Measurements from ENCODE around the gene TMEM198.

The TMEM198 gene

DNA sequence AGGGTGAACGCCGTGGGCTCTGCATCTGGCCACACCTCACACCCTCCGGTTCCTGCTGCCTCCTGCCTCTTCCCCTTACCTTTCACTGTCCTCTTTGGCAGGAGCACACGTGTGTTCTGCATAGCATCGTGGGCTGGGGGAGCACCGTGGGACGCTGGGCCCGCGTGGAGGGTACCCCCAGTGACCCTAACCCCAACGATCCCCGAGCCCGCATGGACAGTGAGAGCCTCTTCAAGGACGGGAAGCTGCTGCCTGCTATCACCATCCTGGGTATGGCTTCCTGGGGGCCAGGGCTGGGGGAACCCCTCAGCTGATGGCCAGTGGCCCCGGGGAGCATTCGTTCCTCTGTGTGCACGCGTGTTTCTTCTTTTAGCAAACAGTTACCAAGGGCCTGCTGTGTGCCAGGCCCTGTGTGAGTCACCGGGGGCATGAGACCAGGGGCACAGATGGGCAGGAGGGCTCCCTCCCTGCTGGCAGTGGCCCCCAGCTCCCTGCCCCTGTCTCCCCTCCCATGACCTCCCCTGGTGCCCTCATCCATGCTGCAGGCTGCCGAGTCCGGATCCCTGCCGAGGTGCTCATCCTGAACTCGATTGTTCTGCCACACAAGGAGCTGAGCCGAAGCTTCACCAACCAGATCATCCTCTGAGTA lies 37.6 kb upstream of the TMEM198 start:
- peaks cover 28% of the 10 kb centered on the region for H3K4me1 Mint-ChIP-seq
- peak overlapping the region in 1 of 2 donors; percentile 72 for H3K27ac Mint-ChIP-seq
- H3K27me3 Mint-ChIP-seq: peaks cover 33% of the 10 kb centered on the region
- H3K4me3 Mint-ChIP-seq: no peak overlapping the region
- ATAC-seq (no peak), DNase-seq (no peak)
- no peaks in the 10 kb centered on the region for H3K9me3 Mint-ChIP-seq

GRCh38 chr2:219506802-219507526 lies 36.9 kb upstream of the TMEM198 start:
- no peak overlapping the region for H3K4me3 Mint-ChIP-seq
- peaks cover 23% of the 10 kb centered on the region for H3K4me1 Mint-ChIP-seq
- no peaks in the 10 kb centered on the region for H3K9me3 Mint-ChIP-seq
- H3K27me3 Mint-ChIP-seq: peaks cover 40% of the 10 kb centered on the region
- ATAC-seq (no peak), DNase-seq (no peak)
- no peak overlapping the region for H3K27ac Mint-ChIP-seq

GRCh38 chr2:219507581-219508443 lies 36.0 kb upstream of the TMEM198 start:
- ATAC-seq: no peak
- Mint-ChIP-seq H3K27ac (no peak overlapping the region), H3K27me3 (peaks cover 49% of the 10 kb centered on the region), H3K9me3 (no peaks in the 10 kb centered on the region), H3K4me3 (no peak overlapping the region), H3K4me1 (peaks cover 27% of the 10 kb centered on the region)
- DNase-seq: no peak

- Mint-ChIP-seq H3K27ac (no peak overlapping the region), H3K27me3 (peaks cover 54% of the 10 kb centered on the region), H3K4me1 (peaks cover 32% of the 10 kb centered on the region), H3K4me3 (no peak overlapping the region), H3K9me3 (no peaks in the 10 kb centered on the region)
- ATAC-seq (no peak), DNase-seq (no peak)
Observed at GRCh38 chr2:219508444-219508734, 35.4 kb upstream of the TMEM198 start.

GRCh38 chr2:219508971-219509779 lies 34.7 kb upstream of the TMEM198 start:
- peak overlapping the region in 1 of 2 donors; percentile 3 for H3K4me3 Mint-ChIP-seq
- no peak overlapping the region for H3K27ac Mint-ChIP-seq
- H3K4me1 Mint-ChIP-seq: peaks cover 40% of the 10 kb centered on the region
- no peaks in the 10 kb centered on the region for H3K9me3 Mint-ChIP-seq
- H3K27me3 Mint-ChIP-seq: peaks cover 62% of the 10 kb centered on the region
- DNase-seq (no peak), ATAC-seq (peak; percentile 32)

DNA sequence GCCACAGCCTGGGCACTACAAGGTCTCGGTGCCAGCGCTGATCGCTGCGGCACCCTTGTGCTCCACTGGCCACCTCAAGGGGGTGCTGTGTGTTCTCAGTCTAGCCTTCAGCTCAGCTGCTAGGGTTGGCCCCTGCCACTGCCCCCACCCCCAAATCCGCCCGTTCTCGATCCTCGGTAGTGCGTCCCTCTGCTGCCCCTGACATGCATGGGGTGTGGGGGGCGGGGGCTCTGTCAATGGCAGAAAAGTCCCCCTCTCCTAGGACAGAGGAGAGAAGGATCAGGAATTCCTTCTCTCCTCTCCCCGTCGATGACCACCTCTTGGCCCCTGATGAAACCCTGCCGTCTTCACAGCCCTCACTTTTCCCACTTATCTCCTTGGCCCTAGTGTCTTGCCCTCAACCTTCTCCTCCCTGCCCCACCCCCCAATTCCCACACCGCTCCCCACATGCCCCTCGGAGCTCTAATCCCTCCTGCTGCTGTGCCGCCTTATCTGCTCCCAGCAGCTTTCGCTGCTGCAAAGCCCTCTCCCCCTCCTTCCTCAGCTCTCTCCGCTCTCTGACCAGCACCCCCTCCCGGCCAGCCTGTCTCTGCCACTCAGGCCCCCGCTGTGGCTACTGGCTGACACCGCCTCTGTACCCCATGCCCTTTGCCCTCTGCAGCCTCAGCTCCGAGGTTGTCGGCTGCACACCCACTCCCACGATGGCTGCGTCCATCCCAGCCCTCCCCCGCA lies 33.9 kb upstream of the TMEM198 start:
- Mint-ChIP-seq H3K27ac (no peak overlapping the region), H3K9me3 (no peaks in the 10 kb centered on the region), H3K4me3 (peak overlapping the region; percentile 3 to 4), H3K27me3 (peaks cover 70% of the 10 kb centered on the region), H3K4me1 (peaks cover 45% of the 10 kb centered on the region)
- peak; percentile 50 to 53 for DNase-seq
- peak; percentile 75 for ATAC-seq

DNA sequence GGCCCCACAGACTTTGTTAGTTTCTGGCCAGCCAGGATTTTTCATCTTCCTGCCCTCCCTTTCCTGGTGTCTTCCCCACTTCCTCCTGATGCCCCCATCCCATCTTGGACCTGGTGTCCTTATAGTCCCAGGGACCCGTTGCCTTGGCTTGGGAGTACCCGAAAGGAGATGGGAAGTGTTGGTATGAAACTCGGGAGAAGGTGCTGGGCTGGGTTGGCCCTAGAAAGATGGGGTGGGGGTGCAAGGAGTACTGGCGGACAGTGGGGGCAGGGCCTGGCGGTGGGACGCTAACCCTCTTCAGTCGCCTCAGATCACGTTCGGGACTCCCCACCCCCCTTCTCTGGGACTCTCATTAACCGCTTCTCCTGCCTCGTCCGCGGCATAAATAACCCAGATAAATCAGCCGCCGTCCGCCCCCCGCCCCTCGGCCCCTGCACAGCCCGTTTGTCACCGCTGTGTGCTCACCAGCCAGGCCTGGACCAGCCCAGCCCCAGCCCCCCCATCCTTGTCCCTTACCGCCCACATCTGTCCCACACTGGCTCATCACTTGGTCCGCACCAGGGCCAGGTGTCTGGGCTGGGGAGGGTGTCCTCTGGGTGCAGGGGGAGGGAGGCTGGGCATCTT lies 33.2 kb upstream of the TMEM198 start:
- no peak overlapping the region for H3K27ac Mint-ChIP-seq
- H3K9me3 Mint-ChIP-seq: no peaks in the 10 kb centered on the region
- H3K4me3 Mint-ChIP-seq: peak overlapping the region; percentile 2 to 3
- H3K4me1 Mint-ChIP-seq: peaks cover 45% of the 10 kb centered on the region
- no peak for DNase-seq
- ATAC-seq: no peak
- peaks cover 77% of the 10 kb centered on the region for H3K27me3 Mint-ChIP-seq

GRCh38 chr2:219511547-219512325 lies 32.1 kb upstream of the TMEM198 start:
- Mint-ChIP-seq H3K4me3 (no peak overlapping the region), H3K27ac (no peak overlapping the region), H3K4me1 (peaks cover 45% of the 10 kb centered on the region), H3K9me3 (no peaks in the 10 kb centered on the region), H3K27me3 (peaks cover 88% of the 10 kb centered on the region)
- DNase-seq (no peak), ATAC-seq (no peak)

- Mint-ChIP-seq H3K27me3 (peaks cover 93% of the 10 kb centered on the region), H3K9me3 (no peaks in the 10 kb centered on the region), H3K4me3 (no peak overlapping the region), H3K27ac (no peak overlapping the region), H3K4me1 (peaks cover 45% of the 10 kb centered on the region)
- ATAC-seq (no peak), DNase-seq (no peak)
Observed at GRCh38 chr2:219512524-219513216, 31.2 kb upstream of the TMEM198 start.

DNA sequence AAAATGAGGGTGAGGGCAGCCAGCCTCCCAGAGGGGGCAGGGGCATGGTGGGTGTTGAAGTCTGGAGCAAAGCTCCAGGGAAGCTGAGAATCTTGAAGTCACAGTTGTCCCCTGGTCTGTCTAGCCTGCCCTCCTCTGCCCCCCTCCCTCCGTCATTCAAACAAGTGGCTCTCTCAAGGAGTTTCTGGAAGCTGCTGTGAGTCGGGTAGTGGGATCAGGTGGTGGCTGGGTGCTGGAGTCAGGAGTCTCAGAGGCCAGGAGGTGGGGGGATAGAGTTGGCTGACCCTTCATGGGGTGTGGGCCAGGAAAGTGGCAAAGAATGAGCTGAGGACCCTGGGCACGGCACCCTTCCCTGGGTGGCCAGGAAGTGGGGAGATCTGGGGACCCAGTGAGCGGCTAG lies 30.0 kb upstream of the TMEM198 start:
- DNase-seq (no peak), ATAC-seq (no peak)
- Mint-ChIP-seq H3K27ac (peak overlapping the region in 1 of 2 donors; percentile 4), H3K4me1 (peaks cover 45% of the 10 kb centered on the region), H3K4me3 (peak overlapping the region in 1 of 2 donors; percentile 50), H3K27me3 (peaks cover 98% of the 10 kb centered on the region), H3K9me3 (no peaks in the 10 kb centered on the region)

- peaks cover 100% of the 10 kb centered on the region for H3K27me3 Mint-ChIP-seq
- H3K4me1 Mint-ChIP-seq: peaks cover 45% of the 10 kb centered on the region
- DNase-seq (no peak), ATAC-seq (no peak)
- peak within 1 kb of the TSS in 1 of 2 donors; percentile 4 for H3K27ac Mint-ChIP-seq
- no peaks in the 10 kb centered on the region for H3K9me3 Mint-ChIP-seq
- H3K4me3 Mint-ChIP-seq: peak within 1 kb of the TSS in 1 of 2 donors; percentile 50
Observed at GRCh38 chr2:219514196-219514761, 29.5 kb upstream of the TMEM198 start, which contains the start of gene ASIC4. TSS of gene ASIC4 (plus strand) at chr2:219514482. CDS start at chr2:219514725, 243 bp downstream.

- no peak overlapping the region for H3K27ac Mint-ChIP-seq
- peaks cover 100% of the 10 kb centered on the region for H3K27me3 Mint-ChIP-seq
- no peaks in the 10 kb centered on the region for H3K9me3 Mint-ChIP-seq
- peaks cover 39% of the 10 kb centered on the region for H3K4me1 Mint-ChIP-seq
- no peak overlapping the region for H3K4me3 Mint-ChIP-seq
- DNase-seq (no peak), ATAC-seq (peak; percentile 10)
Observed at GRCh38 chr2:219514836-219515235, 29.0 kb upstream of the TMEM198 start.
